ENCODE data around the gene ITIH6.

Gene ITIH6

GRCh38 chrX:54710920-54711319, 87.1 kb downstream of the ITIH6 start:
- Histone ChIP-seq H3K9ac (ENCODE audit: low read depth, low read length) (no peak overlapping the region), H3K36me3 (ENCODE audit: insufficient read depth, low read length) (no peaks in the 10 kb centered on the region), H3K4me3 (ENCODE audit: low read length) (no peak overlapping the region), H3K4me1 (ENCODE audit: insufficient read depth, low read length) (no peaks in the 10 kb centered on the region), H3K9me3 (ENCODE audit: insufficient read depth, low read depth, low read length) (no peaks in the 10 kb centered on the region), H3K27me3 (ENCODE audit: insufficient read depth, low read length) (no peaks in the 10 kb centered on the region), H3K27ac (ENCODE audit: low read depth, low read length) (no peak overlapping the region)
- 94% methylated on average over 1 of the region's 1 CpG for WGBS

- 71% methylated on average over 2 of the region's 2 CpGs for WGBS
- Histone ChIP-seq H3K27me3 (ENCODE audit: insufficient read depth, low read length) (no peaks in the 10 kb centered on the region), H3K4me3 (ENCODE audit: low read length) (no peak overlapping the region), H3K36me3 (ENCODE audit: insufficient read depth, low read length) (no peaks in the 10 kb centered on the region), H3K9ac (ENCODE audit: low read depth, low read length) (no peak overlapping the region), H3K27ac (ENCODE audit: low read depth, low read length) (no peak overlapping the region), H3K4me1 (ENCODE audit: insufficient read depth, low read length) (no peaks in the 10 kb centered on the region), H3K9me3 (ENCODE audit: insufficient read depth, low read depth, low read length) (no peaks in the 10 kb centered on the region)
Measured at GRCh38 chrX:54708404-54708803, 89.7 kb downstream of the ITIH6 start.

Data from HUES64 (cell line).